H1 (cell line): ENCODE measurements around the gene ITGB4. TPM values are rescaled to one million over a fixed set of nuclear protein-coding genes. Genes with fewer than 3 reads are reported as not detected.

Experiments used
- BCL11A ChIP-seq, 2 experiments: IDR thresholded peaks; one replicate each; pipeline ENCODE4 v1.6.1; 2011; ENCODE audit warnings: low read depth in 2 of 2, low read length in 2 of 2, mild to moderate bottlenecking in 2 of 2
- CHD1 ChIP-seq: IDR thresholded peaks from 2 replicates; pipeline ENCODE4 v1.6.1; 2012; ENCODE audit warnings: low read depth, low read length, improper control_type of control experiment
- CHD7 ChIP-seq: fragments of 300-600 bp; sonication (generic); IDR thresholded peaks from 2 replicates; pipeline ENCODE4 v1.7.1; 2012; ENCODE audit warnings: low read length, moderate library complexity, mild to moderate bottlenecking, inconsistent platforms; ENCODE audit not compliant: insufficient replicate concordance
- CTBP2 ChIP-seq: IDR thresholded peaks from 2 replicates; pipeline ENCODE4 v1.7.0; 2011; ENCODE audit warnings: borderline replicate concordance, mild to moderate bottlenecking, moderate library complexity, mixed read lengths, low read length; ENCODE audit not compliant: insufficient read depth, insufficient read length
- E2F6 ChIP-seq: IDR thresholded peaks from 2 replicates; pipeline ENCODE4 v1.6.1; 2012; ENCODE audit warnings: inconsistent platforms
- HDAC6 ChIP-seq: IDR thresholded peaks from one replicate; pipeline ENCODE4 v1.7.1; 2012; ENCODE audit warnings: low read depth, mild to moderate bottlenecking, inconsistent platforms, low read length, moderate library complexity
- RNF2 ChIP-seq: fragments of 200-900, 300-1000 bp; sonication (generic); IDR thresholded peaks from 2 replicates; pipeline ENCODE4 v1.7.1; 2016; ENCODE audit warnings: borderline replicate concordance, low read depth, mild to moderate bottlenecking, antibody characterized with exemption, low read length; ENCODE audit not compliant: poor library complexity, severe bottlenecking; ENCODE audit errors: missing control alignments
- polyA plus RNA-seq, 7 experiments: library from polyadenylated mRNA; depleted of rRNA in 3 of 7; stranded (reverse) in 5 of 7; unstranded in 2 of 7; fragments of >200 nt in 5 of 7; fragments of 200-250 nt in 2 of 7; gene quantifications; 1 replicate in 5 of 7; 2 replicates in 1 of 7; 4 replicates in 1 of 7; pipeline versions ENCODE4 v1.2.1 to v1.2.3, GENCODE V29; 2011 to 2013; ENCODE audit warnings: missing spikeins in 2 of 7, mixed read lengths in 2 of 7
- total RNA-seq: library from RNA; stranded (reverse); fragmentation: NEBNext Ultra II Directional; extraction: Animal tissue kit (Norgen Biotek cat#: 25700); gene quantifications from 2 replicates; pipeline ENCODE4 v1.2.1, GENCODE V29; 2021

The ITGB4 gene
- total and polyA plus RNA-seq, 2 of the 8 experiments (the other 6 are each of a cell fraction or from before 2014, with no cell fraction given), result 5.2 to 5.6 TPM

- no peak for TF ChIP-seq CHD7
- no peak for TF ChIP-seq E2F6
- no peak for TF ChIP-seq CTBP2
- TF ChIP-seq HDAC6, result no peak
- no peak for TF ChIP-seq BCL11A (IDR thresholded peaks at IDR 0.05; ENCODE audit: low read depth in 2 of 2, low read length in 2 of 2)
- TF ChIP-seq CHD1, result no peak
- TF ChIP-seq RNF2, result no peak
Observed at GRCh38 chr17:75757086-75757681, 35.9 kb downstream of the ITGB4 start (continued).
